ENCODE measurements around the gene EHMT1.

- TF ChIP-seq PATZ1 (CRISPR knock-in tag; IDR thresholded peaks at IDR 0.05; ENCODE audit: borderline replicate concordance) = no peak
- TF ChIP-seq ZC3H10 (CRISPR knock-in tag; IDR thresholded peaks at IDR 0.05) = no peak
Observed at GRCh38 chr9:137783521-137783920, 164.7 kb downstream of the EHMT1 start.
